ENCODE results near the gene APLP1. TPM values are rescaled to one million over a fixed set of nuclear protein-coding genes. Genes with fewer than 3 reads are reported as not detected.

Gene APLP1
- total RNA-seq, 4 donors from 2014 or later = 4.6 to 14.6 (median 8.8) TPM

DNA sequence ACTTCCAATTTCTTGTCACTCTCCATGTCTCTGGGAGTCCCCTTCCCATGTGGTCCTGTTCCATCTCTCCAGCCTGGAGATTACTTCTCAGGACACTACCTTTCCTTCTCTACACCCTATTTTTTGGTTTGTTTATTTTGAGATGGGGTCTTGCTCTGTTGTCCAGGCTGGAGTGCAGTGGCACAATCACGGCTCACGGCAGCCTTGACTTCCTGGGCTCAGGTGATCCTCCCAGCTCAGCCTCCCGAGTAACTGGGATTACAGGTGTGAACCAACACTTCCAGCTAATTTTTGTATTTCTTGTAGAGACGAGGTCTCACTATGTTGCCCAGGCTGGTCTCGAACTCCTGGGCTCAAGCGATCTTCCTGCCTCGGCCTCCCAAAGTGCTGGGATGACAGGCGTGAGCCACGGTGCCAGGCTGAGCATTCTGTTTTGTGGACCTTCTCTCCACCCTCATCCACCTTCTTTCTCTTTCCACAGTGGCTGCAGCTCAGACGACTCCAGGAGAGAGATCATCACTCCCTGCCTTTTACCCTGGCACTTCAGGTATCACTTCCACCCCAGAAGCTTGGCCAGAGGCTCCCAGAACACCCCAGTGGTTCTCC lies 34.6 kb downstream of the APLP1 start:
- TF ChIP-seq POLR2AphosphoS5 (IDR thresholded peaks at IDR 0.05) (no peak), EP300 (IDR thresholded peaks at IDR 0.05) (no peak), CTCF (IDR thresholded peaks at IDR 0.05) (no peak), POLR2A (IDR thresholded peaks at IDR 0.05; ENCODE audit: low read depth) (no peak)
- intact Hi-C loops (cut with DNase I) = no loop called here
- H3K27ac ChIP-seq (replicated peaks in 1 of 4) = peak overlapping the region; percentile 51 to 94 (median 75)
- H3K27me3 ChIP-seq = no peaks in the 10 kb centered on the region
- 75% methylated on average over 10 of the region's 10 CpGs for WGBS
- H3K4me1 ChIP-seq = peaks cover 11 to 57% (median 51%) of the 10 kb centered on the region in 4 donors
- peaks cover 0 to under 1% (median 0%) of the 10 kb centered on the region in 4 donors for H3K36me3 ChIP-seq
- H3K9me3 ChIP-seq = no peaks in the 10 kb centered on the region
- peak overlapping the region; percentile 6 to 41 (median 19) for H3K4me3 ChIP-seq
- no peak for DNase-seq (ENCODE audit: extremely low spot score)

- intact Hi-C loops (cut with DNase I) = no loop called here
- no peaks in the 10 kb centered on the region for H3K9me3 ChIP-seq
- no peaks in the 10 kb centered on the region for H3K27me3 ChIP-seq
- H3K27ac ChIP-seq (replicated peaks in 1 of 4) = peak overlapping the region; percentile 51 to 94 (median 75)
- no peaks in the 10 kb centered on the region for H3K36me3 ChIP-seq
- 11% methylated on average over 16 of the region's 24 CpGs for WGBS
- H3K4me3 ChIP-seq = peak overlapping the region; percentile 6 to 41 (median 19)
- TF ChIP-seq POLR2A (IDR thresholded peaks at IDR 0.05; ENCODE audit: low read depth) = no peak
- TF ChIP-seq POLR2AphosphoS5 (IDR thresholded peaks at IDR 0.05) = peak; percentile 50 to 66
- DNase-seq (ENCODE audit: extremely low spot score) = peak; percentile 94
- peaks cover 4 to 50% (median 44%) of the 10 kb centered on the region in 4 donors for H3K4me1 ChIP-seq
These were observed 35.3 kb downstream of the APLP1 start for GRCh38 chr19:35903550-35904179.

DNA sequence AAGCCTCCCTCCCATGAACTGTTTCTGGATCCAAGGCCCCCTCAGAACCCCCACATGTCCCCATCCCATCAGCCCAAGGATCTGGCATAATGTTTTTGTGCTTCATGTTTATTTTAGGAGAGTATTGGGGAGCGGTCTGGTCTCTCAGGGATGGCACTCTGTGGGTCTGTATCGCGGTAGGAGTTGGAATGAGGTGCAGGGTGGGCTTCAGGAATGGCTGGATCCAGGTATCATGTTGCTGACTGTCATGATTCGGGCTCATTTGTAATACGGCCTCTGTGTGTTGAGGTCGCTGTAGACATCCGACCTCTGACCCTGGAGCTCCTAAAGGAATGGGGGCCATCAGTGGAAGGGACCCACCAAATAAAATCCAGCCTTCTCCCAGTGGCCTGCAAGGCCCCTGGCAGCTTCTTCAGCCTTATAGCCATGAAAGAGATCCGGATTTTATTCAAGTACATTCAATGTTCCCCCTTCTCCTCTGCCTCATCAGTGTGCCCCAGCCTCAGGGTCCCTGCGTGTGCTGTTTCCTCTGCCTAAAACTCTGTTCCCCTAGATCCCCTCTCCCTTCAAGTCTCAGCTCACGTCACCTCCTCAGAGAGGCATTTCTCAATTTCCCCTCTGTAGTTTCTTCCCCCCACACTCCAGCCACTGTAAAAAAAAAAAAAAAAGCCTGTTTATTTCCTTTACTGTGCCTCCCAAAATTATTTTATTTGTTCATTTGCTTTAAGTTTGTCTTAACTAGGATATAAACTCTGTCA lies 36.1 kb downstream of the APLP1 start:
- no peak for TF ChIP-seq POLR2AphosphoS5 (IDR thresholded peaks at IDR 0.05)
- TF ChIP-seq POLR2A (IDR thresholded peaks at IDR 0.05; ENCODE audit: low read depth) = no peak
- no peak for TF ChIP-seq CTCF (IDR thresholded peaks at IDR 0.05)
- TF ChIP-seq EP300 (IDR thresholded peaks at IDR 0.05) = no peak
- Histone ChIP-seq H3K36me3 (no peaks in the 10 kb centered on the region), H3K27me3 (no peaks in the 10 kb centered on the region), H3K4me1 (peaks cover 4 to 48% (median 42%) of the 10 kb centered on the region in 4 donors), H3K27ac (replicated peaks in 1 of 4) (peak overlapping the region; percentile 53 to 94 (median 75)), H3K9me3 (no peaks in the 10 kb centered on the region), H3K4me3 (no peak overlapping the region)
- DNase-seq (ENCODE audit: extremely low spot score) = no peak
- 89% methylated on average over 7 of the region's 10 CpGs for WGBS
- intact Hi-C loops (cut with DNase I) = no loop called here

DNA sequence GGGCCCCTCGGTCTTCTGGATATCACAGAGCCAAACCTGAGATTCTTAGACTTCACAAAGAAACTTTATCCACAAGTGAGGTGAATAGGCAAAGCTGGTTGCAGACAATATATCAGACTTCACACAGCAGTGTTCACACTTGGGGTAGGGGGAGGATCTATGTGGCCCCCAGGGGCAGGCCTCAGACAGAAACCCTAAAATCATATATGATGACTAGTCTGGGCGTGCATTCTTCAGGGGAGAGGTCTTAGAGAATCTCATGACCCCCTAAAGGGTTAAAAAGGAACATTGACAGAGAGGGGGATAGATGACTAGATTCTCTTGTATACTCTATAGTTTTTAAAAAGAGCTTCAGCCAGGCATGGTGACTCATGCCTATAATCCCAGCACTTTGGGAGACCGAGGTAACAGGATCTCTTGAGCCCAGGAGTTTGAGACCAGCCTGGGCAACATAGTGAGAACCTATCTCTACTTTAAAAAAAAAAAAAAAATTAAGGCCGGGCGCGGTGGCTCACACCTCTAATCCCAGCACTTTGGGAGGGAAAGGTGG lies 36.9 kb downstream of the APLP1 start:
- Histone ChIP-seq H3K27me3 (no peaks in the 10 kb centered on the region), H3K36me3 (no peaks in the 10 kb centered on the region), H3K4me1 (peaks cover 4 to 48% (median 42%) of the 10 kb centered on the region in 4 donors), H3K4me3 (no peak overlapping the region), H3K9me3 (no peaks in the 10 kb centered on the region), H3K27ac (replicated peaks in 1 of 4) (peak overlapping the region; percentile 11 to 92 (median 59))
- DNase-seq (ENCODE audit: extremely low spot score) = no peak
- no peak for TF ChIP-seq POLR2AphosphoS5 (IDR thresholded peaks at IDR 0.05)
- no peak for TF ChIP-seq POLR2A (IDR thresholded peaks at IDR 0.05; ENCODE audit: low read depth)
- TF ChIP-seq CTCF (IDR thresholded peaks at IDR 0.05) = no peak
- no peak for TF ChIP-seq EP300 (IDR thresholded peaks at IDR 0.05)
- intact Hi-C loops (cut with DNase I) = no loop called here
- WGBS = 72% methylated on average over 6 of the region's 6 CpGs

DNA sequence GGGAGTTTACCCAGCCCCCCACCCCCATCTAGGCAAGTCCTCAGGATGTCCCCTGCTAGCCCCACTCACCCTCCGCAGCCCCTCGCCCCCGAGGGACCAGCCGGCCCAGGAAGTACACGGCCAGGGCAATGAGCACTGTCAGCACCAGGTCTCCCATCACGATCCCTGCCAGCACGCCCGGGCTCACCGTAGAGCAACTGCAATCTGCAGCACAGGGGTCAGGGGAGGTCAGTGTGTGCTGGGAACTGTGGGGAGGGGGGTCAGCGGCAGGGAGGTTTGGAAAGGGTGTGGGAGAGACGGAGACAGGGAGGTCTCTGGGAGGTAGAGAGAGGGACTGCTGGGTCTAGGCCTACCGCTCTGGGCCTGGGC lies 39.0 kb downstream of the APLP1 start:
- Histone ChIP-seq H3K36me3 (no peaks in the 10 kb centered on the region), H3K27me3 (no peaks in the 10 kb centered on the region), H3K4me3 (peak overlapping the region; percentile 23 to 47 (median 36)), H3K9me3 (no peaks in the 10 kb centered on the region), H3K27ac (replicated peaks in 1 of 4) (peak overlapping the region; percentile 53 to 60 (median 57)), H3K4me1 (peaks cover 0 to 32% (median 26%) of the 10 kb centered on the region in 4 donors)
- intact Hi-C loops (cut with DNase I) = no loop called here
- DNase-seq (ENCODE audit: extremely low spot score) = no peak
- WGBS = 54% methylated on average over 8 of the region's 12 CpGs
- TF ChIP-seq CTCF (IDR thresholded peaks at IDR 0.05) (no peak), POLR2AphosphoS5 (IDR thresholded peaks at IDR 0.05) (no peak), POLR2A (IDR thresholded peaks at IDR 0.05; ENCODE audit: low read depth) (no peak), EP300 (IDR thresholded peaks at IDR 0.05) (no peak)
